ENCODE results near the gene PPARA. TPM values are rescaled to one million over a fixed set of nuclear protein-coding genes. Genes with fewer than 3 reads are reported as not detected.

The PPARA gene
- total and polyA plus RNA-seq, 2 donors (not counting 3 experiments of a cell fraction or from before 2014, with no cell fraction given) = 3.1 to 10.7 TPM

DNA sequence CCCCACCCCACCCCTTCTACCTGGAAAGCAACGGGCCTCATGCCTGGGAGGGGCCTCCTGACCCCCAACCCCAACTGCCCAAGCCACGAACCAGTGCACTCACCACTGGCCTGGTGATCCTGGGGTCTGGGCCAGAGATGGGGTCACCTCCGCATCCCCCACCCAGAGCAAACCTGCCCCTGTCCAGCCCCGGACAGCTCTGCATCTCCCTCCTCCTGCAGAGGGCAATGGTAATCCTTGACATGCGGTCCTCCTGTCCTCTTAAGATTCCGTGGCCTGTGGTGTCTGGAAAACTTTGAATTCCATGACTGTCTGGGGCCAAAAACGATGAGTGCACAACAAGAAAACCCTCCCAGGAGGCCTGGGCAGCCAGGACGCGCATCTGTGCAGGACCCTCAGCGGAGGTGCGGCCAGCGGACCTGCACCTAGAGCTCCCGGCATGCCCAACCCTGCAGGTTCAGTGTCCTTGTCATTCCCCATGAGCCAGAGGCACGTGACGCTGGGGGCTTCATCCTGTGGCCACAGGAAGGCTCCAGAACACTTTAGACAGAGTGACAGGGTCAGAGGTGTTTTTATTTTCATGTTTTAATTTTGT, 16.1 kb upstream of the PPARA start:
- no peak for FAIRE-seq
- ChIA-PET CTCF (interaction anchor here (1.0 kb wide), 1 partner anchor 18 kb away, joined by 3 read pairs; no protein-coding TSS in a partner anchor), POLR2A (no interaction called here)
- H3K79me2 ChIP-seq (ENCODE audit: control insufficient read depth, insufficient read depth, low read length) = no peaks in the 10 kb centered on the region
- no peaks in the 10 kb centered on the region for H4K20me1 ChIP-seq (replicated peaks; ENCODE audit: control insufficient read depth, extremely low read depth, insufficient read depth, low read length)
- H2AFZ ChIP-seq (ENCODE audit: low read depth, low read length) = no peak overlapping the region
- intact Hi-C loops (cut with micrococcal nuclease) = no loop called here
- no peaks in the 10 kb centered on the region for H3K9me1 ChIP-seq (replicated peaks; ENCODE audit: control insufficient read depth, extremely low read depth, insufficient read depth, low read length)
- BruUV-seq (replicated peaks) = no TSS peak
- no peaks in the 10 kb centered on the region for H3K9me3 ChIP-seq (replicated peaks; ENCODE audit: control insufficient read depth, insufficient read depth, low read length)
- H3K4me2 ChIP-seq (ENCODE audit: insufficient read depth, low read length) = no peak overlapping the region
- no peak for DNase-seq (ENCODE audit: low read depth, low spot score)
- no peaks in the 10 kb centered on the region for H3K36me3 ChIP-seq (ENCODE audit: control insufficient read depth in 2 of 2, extremely low read depth in 1 of 2, insufficient read depth in 2 of 2, low read length in 2 of 2)
- H3K4me1 ChIP-seq (ENCODE audit: control insufficient read depth, extremely low read depth, insufficient read depth, low read length) = no peaks in the 10 kb centered on the region
- H3K27ac ChIP-seq (ENCODE audit: insufficient read depth, low read depth, low read length) = no peak overlapping the region
- H3K9ac ChIP-seq (replicated peaks; ENCODE audit: extremely low read depth, insufficient read depth, low read length) = no peak overlapping the region
- TF ChIP-seq, protein P1, sequence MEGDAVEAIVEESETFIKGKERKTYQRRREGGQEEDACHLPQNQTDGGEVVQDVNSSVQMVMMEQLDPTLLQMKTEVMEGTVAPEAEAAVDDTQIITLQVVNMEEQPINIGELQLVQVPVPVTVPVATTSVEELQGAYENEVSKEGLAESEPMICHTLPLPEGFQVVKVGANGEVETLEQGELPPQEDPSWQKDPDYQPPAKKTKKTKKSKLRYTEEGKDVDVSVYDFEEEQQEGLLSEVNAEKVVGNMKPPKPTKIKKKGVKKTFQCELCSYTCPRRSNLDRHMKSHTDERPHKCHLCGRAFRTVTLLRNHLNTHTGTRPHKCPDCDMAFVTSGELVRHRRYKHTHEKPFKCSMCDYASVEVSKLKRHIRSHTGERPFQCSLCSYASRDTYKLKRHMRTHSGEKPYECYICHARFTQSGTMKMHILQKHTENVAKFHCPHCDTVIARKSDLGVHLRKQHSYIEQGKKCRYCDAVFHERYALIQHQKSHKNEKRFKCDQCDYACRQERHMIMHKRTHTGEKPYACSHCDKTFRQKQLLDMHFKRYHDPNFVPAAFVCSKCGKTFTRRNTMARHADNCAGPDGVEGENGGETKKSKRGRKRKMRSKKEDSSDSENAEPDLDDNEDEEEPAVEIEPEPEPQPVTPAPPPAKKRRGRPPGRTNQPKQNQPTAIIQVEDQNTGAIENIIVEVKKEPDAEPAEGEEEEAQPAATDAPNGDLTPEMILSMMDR (IDR thresholded peaks at IDR 0.05; ENCODE audit: extremely low read depth in 1 of 2, insufficient read depth in 1 of 2, low read depth in 1 of 2, low read length in 2 of 2) = no peak
- TF ChIP-seq MYC (IDR thresholded peaks at IDR 0.05; ENCODE audit: low read depth, low read length) (no peak), GATA2 (IDR thresholded peaks at IDR 0.05; ENCODE audit: insufficient read depth, insufficient read length, low read depth, low read length) (no peak), JUN (IDR thresholded peaks at IDR 0.05; ENCODE audit: borderline replicate concordance, insufficient read depth, insufficient read length, low read depth) (no peak), POLR2AphosphoS5 (IDR thresholded peaks at IDR 0.05; ENCODE audit: insufficient read depth, low read depth, low read length) (no peak), POLR2A (IDR thresholded peaks at IDR 0.05; ENCODE audit: low read depth, low read length) (no peak), EZH2 (IDR thresholded peaks at IDR 0.05; ENCODE audit: borderline replicate concordance, low read depth, low read length, severe bottlenecking) (no peak), FOS (IDR thresholded peaks at IDR 0.05; ENCODE audit: borderline replicate concordance, insufficient read depth, low read length) (no peak), MAX (IDR thresholded peaks at IDR 0.05; ENCODE audit: insufficient read depth, insufficient read length) (no peak)
- no peaks in the 10 kb centered on the region for H3K27me3 ChIP-seq (ENCODE audit: control insufficient read depth in 2 of 2, insufficient read depth in 2 of 2, low read length in 2 of 2)
- H3K4me3 ChIP-seq (replicated peaks in 1 of 3; ENCODE audit: insufficient read depth in 1 of 3, low read depth in 1 of 3, low read length in 3 of 3) = no peak overlapping the region
- dilution Hi-C loops (cut with MboI; ENCODE audit: extremely low pct_ligation_motif_present, low sequenced_read_pairs) = no loop called here
